K562 (cell line): ENCODE data around the gene ZNF862. TPM values are rescaled to one million over a fixed set of nuclear protein-coding genes. Genes with fewer than 3 reads are reported as not detected.

Experiments used
- NELFE ChIP-seq: IDR thresholded peaks from 2 replicates; pipeline ENCODE4 v1.6.1; 2011; ENCODE audit warnings: mild to moderate bottlenecking; ENCODE audit not compliant: insufficient read depth, insufficient read length
- PML ChIP-seq: IDR thresholded peaks from 2 replicates; pipeline ENCODE4 v1.6.1; 2012; ENCODE audit warnings: low read length, inconsistent platforms
- ZNF212 ChIP-seq: fragments of 450-650 bp; formaldehyde crosslinking; IDR thresholded peaks from 2 replicates; pipeline ENCODE4 v1.4.0; 2020; ENCODE audit warnings: mild to moderate bottlenecking
- ZNF41 ChIP-seq: fragments of 250-450 bp; sonication (Bioruptor Pico); conservative IDR thresholded peaks from 2 replicates; pipeline ENCODE4 v1.4.0; 2020; ENCODE audit warnings: mild to moderate bottlenecking
- polyA plus RNA-seq, 8 experiments: library from polyadenylated mRNA; depleted of rRNA in 4 of 8; stranded (reverse) in 5 of 8; unstranded in 3 of 8; fragments of >200 nt; fragmentation: Nextera tagmentation in 2 of 8; fragmentation: Illumina TruSeq in 1 of 8; extraction: Ambion mirVana in 2 of 8; extraction: Trizol in 1 of 8; gene quantifications; 2 replicates each; pipeline versions ENCODE4 v1.2.1 to v1.2.3, GENCODE V29; 2011 to 2014; ENCODE audit warnings: inconsistent platforms in 1 of 8, missing spikeins in 1 of 8
- total RNA-seq, 7 experiments: library from RNA; depleted of rRNA in 6 of 7; stranded (reverse); fragments of >200 nt in 6 of 7; fragmentation: Illumina TruSeq in 2 of 7; extraction: Trizol in 2 of 7; gene quantifications; 2 replicates each; pipeline versions ENCODE4 v1.2.1 to v1.2.3, GENCODE V29; 2011 to 2021; ENCODE audit warnings: low replicate concordance in 1 of 7
- TF ChIP-seq, protein P1 (sequence below): fragments of 250-450 bp; sonication (Bioruptor Pico); IDR thresholded peaks from 2 replicates; pipeline ENCODE4 v1.4.0; 2020; ENCODE audit warnings: borderline replicate concordance
- TF ChIP-seq, protein P2 (sequence below), 3 experiments: fragments of 200-800 bp in 1 of 3; sonication (Bioruptor generic) in 1 of 3; sonication (generic) in 1 of 3; formaldehyde crosslinking in 1 of 3; IDR thresholded peaks; 2 replicates each; pipeline versions ENCODE4 v1.6.1 to v1.8.0; 2016 to 2022; ENCODE audit warnings: mild to moderate bottlenecking in 2 of 3, missing compliant biosample characterization in 2 of 3, missing genetic modification characterization in 2 of 3, missing genetic modification reagents in 1 of 3
- TF ChIP-seq, protein P3 (sequence below): fragments of 450-650 bp; formaldehyde crosslinking; IDR thresholded peaks from 2 replicates; pipeline ENCODE4 v1.4.0; 2022; ENCODE audit warnings: missing genetic modification characterization
- TF ChIP-seq, protein P4 (sequence below), 3 experiments: IDR thresholded peaks in 2 of 3; conservative IDR thresholded peaks in 1 of 3; 2 replicates each; pipeline ENCODE4 v1.5.1; 2011 to 2012; ENCODE audit warnings: low read length in 3 of 3, mild to moderate bottlenecking in 3 of 3, control low read depth in 2 of 3, improper control_type of control experiment in 1 of 3, inconsistent platforms in 1 of 3, low read depth in 1 of 3, mixed read lengths in 1 of 3, moderate library complexity in 1 of 3; ENCODE audit not compliant: insufficient read depth in 2 of 3

Gene ZNF862
- total and polyA plus RNA-seq, 9 of the 15 experiments (the other 6 are each of a cell fraction or from before 2014, with no cell fraction given) = 1.1 to 3.9 (median 2.6) TPM

DNA sequence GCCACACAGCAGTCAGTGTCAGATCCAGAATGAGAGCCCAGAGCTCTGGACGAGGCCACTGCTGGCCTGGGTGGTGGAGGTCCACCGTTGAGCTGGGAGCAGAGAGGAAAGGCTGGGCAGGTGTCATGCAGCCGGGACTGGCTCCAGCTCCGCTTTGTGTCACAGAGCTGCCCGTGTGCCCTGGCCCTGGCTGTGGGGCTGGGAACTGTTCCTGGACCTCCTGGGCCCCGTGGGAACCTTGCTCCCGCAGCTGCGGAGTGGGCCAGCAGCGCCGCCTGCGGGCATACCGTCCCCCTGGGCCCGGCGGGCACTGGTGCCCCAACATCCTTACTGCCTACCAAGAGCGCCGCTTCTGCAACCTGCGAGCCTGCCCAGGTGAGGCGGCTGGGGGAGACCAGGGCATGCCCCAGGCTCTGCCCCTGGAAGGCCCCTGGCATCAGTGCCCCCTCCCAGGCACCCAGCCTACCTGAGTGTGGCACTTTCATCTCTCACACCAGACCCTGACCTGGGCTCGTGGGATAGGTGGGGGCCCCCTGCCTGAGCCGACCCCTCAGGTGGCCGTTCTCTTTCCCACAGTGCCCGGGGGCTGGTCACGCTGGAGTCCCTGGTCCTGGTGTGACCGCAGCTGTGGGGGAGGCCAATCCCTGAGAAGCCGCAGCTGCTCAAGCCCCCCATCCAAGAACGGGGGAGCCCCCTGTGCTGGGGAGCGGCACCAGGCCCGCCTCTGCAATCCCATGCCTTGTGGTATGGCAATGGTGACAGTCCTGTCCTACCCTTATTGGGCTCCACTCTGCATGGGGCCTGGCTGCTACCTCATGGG is 18.8 kb upstream of the ZNF862 start (continued):
- TF ChIP-seq, protein P1, sequence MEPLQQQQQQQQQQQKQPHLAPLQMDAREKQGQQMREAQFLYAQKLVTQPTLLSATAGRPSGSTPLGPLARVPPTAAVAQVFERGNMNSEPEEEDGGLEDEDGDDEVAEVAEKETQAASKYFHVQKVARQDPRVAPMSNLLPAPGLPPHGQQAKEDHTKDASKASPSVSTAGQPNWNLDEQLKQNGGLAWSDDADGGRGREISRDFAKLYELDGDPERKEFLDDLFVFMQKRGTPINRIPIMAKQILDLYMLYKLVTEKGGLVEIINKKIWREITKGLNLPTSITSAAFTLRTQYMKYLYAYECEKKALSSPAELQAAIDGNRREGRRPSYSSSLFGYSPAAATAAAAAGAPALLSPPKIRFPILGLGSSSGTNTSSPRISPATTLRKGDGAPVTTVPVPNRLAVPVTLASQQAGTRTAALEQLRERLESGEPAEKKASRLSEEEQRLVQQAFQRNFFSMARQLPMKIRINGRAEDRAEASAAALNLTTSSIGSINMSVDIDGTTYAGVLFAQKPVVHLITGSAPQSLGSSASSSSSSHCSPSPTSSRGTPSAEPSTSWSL = no peak
- TF ChIP-seq, protein P2, sequence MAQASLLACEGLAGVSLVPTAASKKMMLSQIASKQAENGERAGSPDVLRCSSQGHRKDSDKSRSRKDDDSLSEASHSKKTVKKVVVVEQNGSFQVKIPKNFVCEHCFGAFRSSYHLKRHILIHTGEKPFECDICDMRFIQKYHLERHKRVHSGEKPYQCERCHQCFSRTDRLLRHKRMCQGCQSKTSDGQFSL (CRISPR knock-in tag; IDR thresholded peaks at IDR 0.05) = no peak
- TF ChIP-seq, protein P2 (tag; IDR thresholded peaks at IDR 0.05) = no peak
- TF ChIP-seq NELFE (no peak), ZNF41 (CRISPR knock-in tag) (no peak), PML (no peak), ZNF212 (CRISPR knock-in tag) (no peak)
- TF ChIP-seq, protein P3, sequence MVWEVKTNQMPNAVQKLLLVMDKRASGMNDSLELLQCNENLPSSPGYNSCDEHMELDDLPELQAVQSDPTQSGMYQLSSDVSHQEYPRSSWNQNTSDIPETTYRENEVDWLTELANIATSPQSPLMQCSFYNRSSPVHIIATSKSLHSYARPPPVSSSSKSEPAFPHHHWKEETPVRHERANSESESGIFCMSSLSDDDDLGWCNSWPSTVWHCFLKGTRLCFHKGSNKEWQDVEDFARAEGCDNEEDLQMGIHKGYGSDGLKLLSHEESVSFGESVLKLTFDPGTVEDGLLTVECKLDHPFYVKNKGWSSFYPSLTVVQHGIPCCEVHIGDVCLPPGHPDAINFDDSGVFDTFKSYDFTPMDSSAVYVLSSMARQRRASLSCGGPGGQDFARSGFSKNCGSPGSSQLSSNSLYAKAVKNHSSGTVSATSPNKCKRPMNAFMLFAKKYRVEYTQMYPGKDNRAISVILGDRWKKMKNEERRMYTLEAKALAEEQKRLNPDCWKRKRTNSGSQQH (CRISPR knock-in tag) = no peak
- TF ChIP-seq, protein P4, sequence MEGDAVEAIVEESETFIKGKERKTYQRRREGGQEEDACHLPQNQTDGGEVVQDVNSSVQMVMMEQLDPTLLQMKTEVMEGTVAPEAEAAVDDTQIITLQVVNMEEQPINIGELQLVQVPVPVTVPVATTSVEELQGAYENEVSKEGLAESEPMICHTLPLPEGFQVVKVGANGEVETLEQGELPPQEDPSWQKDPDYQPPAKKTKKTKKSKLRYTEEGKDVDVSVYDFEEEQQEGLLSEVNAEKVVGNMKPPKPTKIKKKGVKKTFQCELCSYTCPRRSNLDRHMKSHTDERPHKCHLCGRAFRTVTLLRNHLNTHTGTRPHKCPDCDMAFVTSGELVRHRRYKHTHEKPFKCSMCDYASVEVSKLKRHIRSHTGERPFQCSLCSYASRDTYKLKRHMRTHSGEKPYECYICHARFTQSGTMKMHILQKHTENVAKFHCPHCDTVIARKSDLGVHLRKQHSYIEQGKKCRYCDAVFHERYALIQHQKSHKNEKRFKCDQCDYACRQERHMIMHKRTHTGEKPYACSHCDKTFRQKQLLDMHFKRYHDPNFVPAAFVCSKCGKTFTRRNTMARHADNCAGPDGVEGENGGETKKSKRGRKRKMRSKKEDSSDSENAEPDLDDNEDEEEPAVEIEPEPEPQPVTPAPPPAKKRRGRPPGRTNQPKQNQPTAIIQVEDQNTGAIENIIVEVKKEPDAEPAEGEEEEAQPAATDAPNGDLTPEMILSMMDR (IDR thresholded peaks at IDR 0.05 in 2 of 3, conservative IDR thresholded peaks at IDR 0.05 in 1 of 3; ENCODE audit: insufficient read depth in 2 of 3, low read depth in 1 of 3, low read length in 3 of 3) = peak in 2 of 3 experiments; percentile 10 to 35; a peak in 3 of 6 replicates
- TF ChIP-seq, all 486 proteins: peak for 4
